ENCODE data around the gene OR1K1. TPM values are rescaled to one million over a fixed set of nuclear protein-coding genes. Genes with fewer than 3 reads are reported as not detected.

OR1K1 gene
- total and polyA plus RNA-seq, 2 experiments from 2014 or later: not detected

DNA sequence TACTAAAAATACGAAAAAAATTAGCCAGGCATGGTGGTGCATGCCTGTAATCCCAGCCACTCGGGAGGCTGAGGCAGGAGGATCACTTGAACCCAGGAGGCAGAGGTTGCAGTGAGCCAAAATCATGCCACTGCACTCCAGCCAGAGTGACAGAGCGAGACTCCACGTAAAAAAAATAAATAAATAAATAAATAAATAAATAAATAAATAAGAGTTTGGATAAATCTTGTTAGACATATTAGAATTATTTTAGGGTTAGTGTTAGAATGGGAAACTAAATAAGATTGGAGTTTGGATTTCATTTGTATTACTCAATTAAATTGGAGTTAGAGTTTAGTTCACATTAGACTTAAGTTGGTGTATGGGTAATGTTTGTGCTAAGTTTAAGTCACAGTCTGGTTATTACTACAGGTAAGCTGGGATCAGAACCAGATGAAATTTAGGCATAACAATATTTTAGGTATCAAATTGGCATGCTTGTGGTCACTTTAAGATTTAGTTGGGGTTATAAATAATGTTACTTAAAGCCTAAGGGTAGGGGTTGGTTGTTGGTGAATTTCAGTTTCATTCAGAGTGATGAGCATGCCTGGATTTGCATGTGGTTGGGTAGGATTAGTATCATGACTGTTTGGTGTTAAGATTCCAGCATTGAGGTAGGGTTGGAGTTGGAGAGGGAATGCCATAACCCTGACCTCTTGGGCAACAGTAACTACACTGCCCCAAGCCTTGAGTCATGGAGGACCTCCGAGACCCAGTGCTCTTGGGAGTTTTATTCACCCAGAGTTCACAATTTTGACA is 7.9 kb upstream of the OR1K1 start:
- Histone ChIP-seq H3K27me3 (no peaks in the 10 kb centered on the region), H3K36me3 (replicated peaks; ENCODE audit: insufficient read depth, low read depth) (no peaks in the 10 kb centered on the region), H3K4me1 (ENCODE audit: insufficient read depth) (no peaks in the 10 kb centered on the region), H3K9me2 (replicated peaks; ENCODE audit: insufficient read depth) (no peaks in the 10 kb centered on the region), H3K27ac (no peak overlapping the region), H3K4me2 (no peak overlapping the region), H4K20me1 (ENCODE audit: insufficient read depth, poor library complexity, severe bottlenecking) (no peaks in the 10 kb centered on the region), H3K79me2 (no peaks in the 10 kb centered on the region), H2AFZ (no peak overlapping the region), H3K4me3 (no peak overlapping the region), H3K9me3 (ENCODE audit: low read depth) (no peaks in the 10 kb centered on the region)
- DNase-seq (ENCODE audit: low spot score): no peak
- WGBS (ENCODE audit: low lambda C conversion rate, missing lambda C conversion rate): 66% methylated on average over 5 of the region's 5 CpGs
- TF ChIP-seq EZH2 (IDR thresholded peaks at IDR 0.05; ENCODE audit: borderline replicate concordance): no peak
- no peak for TF ChIP-seq EZH2phosphoT487 (IDR thresholded peaks at IDR 0.05; ENCODE audit: low read depth, severe bottlenecking, unreplicated experiment)
- TF ChIP-seq, protein P1, sequence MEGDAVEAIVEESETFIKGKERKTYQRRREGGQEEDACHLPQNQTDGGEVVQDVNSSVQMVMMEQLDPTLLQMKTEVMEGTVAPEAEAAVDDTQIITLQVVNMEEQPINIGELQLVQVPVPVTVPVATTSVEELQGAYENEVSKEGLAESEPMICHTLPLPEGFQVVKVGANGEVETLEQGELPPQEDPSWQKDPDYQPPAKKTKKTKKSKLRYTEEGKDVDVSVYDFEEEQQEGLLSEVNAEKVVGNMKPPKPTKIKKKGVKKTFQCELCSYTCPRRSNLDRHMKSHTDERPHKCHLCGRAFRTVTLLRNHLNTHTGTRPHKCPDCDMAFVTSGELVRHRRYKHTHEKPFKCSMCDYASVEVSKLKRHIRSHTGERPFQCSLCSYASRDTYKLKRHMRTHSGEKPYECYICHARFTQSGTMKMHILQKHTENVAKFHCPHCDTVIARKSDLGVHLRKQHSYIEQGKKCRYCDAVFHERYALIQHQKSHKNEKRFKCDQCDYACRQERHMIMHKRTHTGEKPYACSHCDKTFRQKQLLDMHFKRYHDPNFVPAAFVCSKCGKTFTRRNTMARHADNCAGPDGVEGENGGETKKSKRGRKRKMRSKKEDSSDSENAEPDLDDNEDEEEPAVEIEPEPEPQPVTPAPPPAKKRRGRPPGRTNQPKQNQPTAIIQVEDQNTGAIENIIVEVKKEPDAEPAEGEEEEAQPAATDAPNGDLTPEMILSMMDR (IDR thresholded peaks at IDR 0.05; ENCODE audit: poor library complexity): no peak

DNA sequence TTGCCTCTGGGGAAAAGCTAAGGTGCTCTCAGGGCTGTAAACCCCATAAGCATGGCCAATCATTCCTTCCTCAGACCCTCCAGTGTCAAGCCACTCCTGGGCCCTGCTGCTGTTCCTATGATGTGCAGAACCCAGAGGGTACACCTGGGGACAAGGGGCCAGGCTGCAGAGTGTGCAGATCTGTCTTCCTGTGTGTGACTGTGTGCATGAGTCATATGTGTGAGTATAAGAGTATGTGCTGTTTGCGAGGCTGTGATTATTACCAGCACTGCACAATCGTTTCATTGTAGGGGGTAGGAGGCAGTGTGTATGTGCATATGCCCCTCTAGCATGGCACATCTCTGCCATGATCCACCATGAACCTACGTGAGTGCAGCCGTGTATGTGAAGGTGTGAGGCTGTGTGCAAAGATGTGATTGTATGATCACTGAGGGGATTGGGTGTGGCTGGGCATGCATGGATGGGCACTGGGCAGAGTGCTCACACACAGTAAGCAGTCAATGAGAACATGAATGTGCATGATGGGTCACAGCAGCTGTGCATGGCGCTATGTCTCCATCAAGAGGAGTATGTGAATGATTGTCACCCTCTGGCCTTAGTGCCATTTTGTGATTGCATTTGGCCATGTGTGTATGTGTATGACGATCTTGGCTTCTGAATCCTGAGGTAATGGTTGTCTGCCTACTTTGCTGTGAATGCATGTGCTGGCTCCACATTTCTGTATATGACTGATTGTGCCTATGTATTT is 2.4 kb upstream of the OR1K1 start:
- H3K27me3 ChIP-seq: no peaks in the 10 kb centered on the region
- no peak overlapping the region for H3K4me3 ChIP-seq
- H3K9me2 ChIP-seq (replicated peaks; ENCODE audit: insufficient read depth): no peaks in the 10 kb centered on the region
- no peaks in the 10 kb centered on the region for H3K9me3 ChIP-seq (ENCODE audit: low read depth)
- no peak overlapping the region for H3K27ac ChIP-seq
- no peaks in the 10 kb centered on the region for H3K4me1 ChIP-seq (ENCODE audit: insufficient read depth)
- no peak for DNase-seq (ENCODE audit: low spot score)
- no peak overlapping the region for H3K4me2 ChIP-seq
- H3K36me3 ChIP-seq (replicated peaks; ENCODE audit: insufficient read depth, low read depth): no peaks in the 10 kb centered on the region
- no peaks in the 10 kb centered on the region for H4K20me1 ChIP-seq (ENCODE audit: insufficient read depth, poor library complexity, severe bottlenecking)
- no peaks in the 10 kb centered on the region for H3K79me2 ChIP-seq
- H2AFZ ChIP-seq: no peak overlapping the region
- WGBS (ENCODE audit: low lambda C conversion rate, missing lambda C conversion rate): 79% methylated on average over 6 of the region's 6 CpGs
- TF ChIP-seq EZH2phosphoT487 (IDR thresholded peaks at IDR 0.05; ENCODE audit: low read depth, severe bottlenecking, unreplicated experiment) (no peak), EZH2 (IDR thresholded peaks at IDR 0.05; ENCODE audit: borderline replicate concordance) (no peak)
- TF ChIP-seq, protein P1 (IDR thresholded peaks at IDR 0.05; ENCODE audit: poor library complexity): no peak

DNA sequence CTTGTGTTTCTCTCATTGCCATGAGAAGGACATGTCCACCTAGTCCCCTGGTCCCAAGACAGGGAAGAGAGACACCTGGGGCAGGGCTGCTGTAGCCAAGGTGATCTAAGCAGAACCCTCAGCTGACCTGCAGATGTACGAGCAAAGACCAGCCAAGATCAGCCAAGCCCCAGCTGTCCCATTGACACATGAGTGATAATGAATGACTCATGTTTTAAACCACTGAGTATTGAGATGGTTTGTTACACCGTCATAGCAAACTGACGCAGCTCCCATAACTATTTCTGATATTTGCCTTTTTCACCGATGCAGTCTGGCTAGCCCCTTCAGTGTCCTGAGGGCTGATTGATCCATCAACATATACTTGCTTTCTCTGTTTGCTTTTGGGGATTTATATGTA is 6.7 kb downstream of the OR1K1 start:
- no peaks in the 10 kb centered on the region for H3K27me3 ChIP-seq
- no peak overlapping the region for H3K4me2 ChIP-seq
- TF ChIP-seq, protein P1 (IDR thresholded peaks at IDR 0.05; ENCODE audit: poor library complexity): no peak
- no peak for TF ChIP-seq EZH2phosphoT487 (IDR thresholded peaks at IDR 0.05; ENCODE audit: low read depth, severe bottlenecking, unreplicated experiment)
- no peak for TF ChIP-seq EZH2 (IDR thresholded peaks at IDR 0.05; ENCODE audit: borderline replicate concordance)
- 97% methylated on average over 4 of the region's 4 CpGs for WGBS (ENCODE audit: low lambda C conversion rate, missing lambda C conversion rate)
- H3K9me2 ChIP-seq (replicated peaks; ENCODE audit: insufficient read depth): no peaks in the 10 kb centered on the region
- H2AFZ ChIP-seq: no peak overlapping the region
- no peaks in the 10 kb centered on the region for H3K9me3 ChIP-seq (ENCODE audit: low read depth)
- H4K20me1 ChIP-seq (ENCODE audit: insufficient read depth, poor library complexity, severe bottlenecking): no peaks in the 10 kb centered on the region
- H3K4me1 ChIP-seq (ENCODE audit: insufficient read depth): no peaks in the 10 kb centered on the region
- H3K27ac ChIP-seq: no peak overlapping the region
- H3K79me2 ChIP-seq: no peaks in the 10 kb centered on the region
- DNase-seq (ENCODE audit: low spot score): no peak
- H3K4me3 ChIP-seq: no peak overlapping the region
- H3K36me3 ChIP-seq (replicated peaks; ENCODE audit: insufficient read depth, low read depth): no peaks in the 10 kb centered on the region
